PC-9 (cell line): ENCODE results near the gene FOS.

Experiments
- CTCF ChIP-seq: fragments of 200-600 bp; sonication (generic); conservative IDR thresholded peaks from 2 replicates; pipeline ENCODE4 v1.6.1; 2017; ENCODE audit warnings: mixed run types, antibody characterized with exemption, mild to moderate bottlenecking, moderate library complexity
- EZH2 ChIP-seq: fragments of 200-600 bp; sonication (generic); IDR thresholded peaks from 2 replicates; pipeline ENCODE4 v1.8.0; 2017; ENCODE audit warnings: antibody characterized with exemption, low read depth

GRCh38 chr14:75283833-75284563 lies 5.4 kb downstream of the FOS start:
- TF ChIP-seq CTCF, result no peak; the same call in 1 of the 2 replicates
- no peak for TF ChIP-seq EZH2
